A549 (cell line): Measurements from ENCODE around the gene OPN1SW. TPM values are rescaled to one million over a fixed set of nuclear protein-coding genes. Genes with fewer than 3 reads are reported as not detected.

ENCODE experiments used
- ATAC-seq, 2 experiments: fragments of 200-7000 bp in 1 of 2; fragments of >200 bp in 1 of 2; cut with Nextera tagmentation in 1 of 2; cut with Tn5 transposase in 1 of 2; 3 replicates each; pipeline versions ENCODE4 v1.8.0 to v1.9.1; 2018 to 2020; ENCODE audit warnings: mild to moderate bottlenecking in 1 of 2, moderate library complexity in 1 of 2
- CTCF ChIA-PET: fragments of 300-600 bp; sonication (Branson Sonifier 250); formaldehyde crosslinking; extraction: SDS; loops from one replicate; lab custom pipeline; 2021; ENCODE audit warnings: antibody characterized with exemption, inconsistent platforms; lab: Yijun Ruan, JAX
- POLR2A ChIA-PET: fragments of 350-600 bp; formaldehyde crosslinking; extraction: SDS; loops from one replicate; lab custom pipeline; 2021; ENCODE audit warnings: antibody characterized with exemption, inconsistent platforms; lab: Yijun Ruan, JAX
- DNase-seq, 2 experiments: peaks; one replicate each; pipeline versions ENCODE4 v3.0.0 to v3.0.0-alpha.2; 2011 to 2016; ENCODE audit warnings: low read depth in 1 of 2, low spot score in 1 of 2
- FAIRE-seq: peaks from 2 replicates; lab custom pipeline; 2011; peaks lifted over from hg19 to GRCh38; lab: Jason Lieb, UNC
- H3K27ac ChIP-seq, 2 experiments: fragments of >200 bp; sonication (Bioruptor Twin); formaldehyde crosslinking; 3 replicates each; pipeline ENCODE4 v1.5.1; 2016 to 2017
- H3K4me1 ChIP-seq: fragments of >200 bp; sonication (Bioruptor Twin); formaldehyde crosslinking; 3 replicates; pipeline ENCODE4 v1.6.1; 2016
- H3K4me2 ChIP-seq: fragments of >200 bp; sonication (Bioruptor Twin); formaldehyde crosslinking; 3 replicates; pipeline ENCODE4 v1.6.1; 2016
- H3K4me3 ChIP-seq: fragments of >200 bp; sonication (Bioruptor Twin); formaldehyde crosslinking; 3 replicates; pipeline ENCODE4 v1.5.1; 2016
- H3K9me3 ChIP-seq: fragments of >200 bp; sonication (Bioruptor Twin); formaldehyde crosslinking; 3 replicates; pipeline ENCODE4 v1.6.1; 2016
- BCL3 ChIP-seq: fragments of >200 bp; sonication (Bioruptor Twin); formaldehyde crosslinking; IDR thresholded peaks from 3 replicates; pipeline ENCODE4 v1.6.1; 2016
- BHLHE40 ChIP-seq: IDR thresholded peaks from 2 replicates; pipeline ENCODE4 v1.6.1; 2012; ENCODE audit warnings: low read depth, low read length, inconsistent platforms
- CHD4 ChIP-seq: fragments of 200-600 bp; sonication (generic); IDR thresholded peaks from 2 replicates; pipeline ENCODE4 v1.6.1; 2016; ENCODE audit warnings: antibody characterized with exemption, mild to moderate bottlenecking, borderline replicate concordance
- CTCF ChIP-seq: fragments of >200 bp; sonication (Bioruptor Twin); formaldehyde crosslinking; IDR thresholded peaks from 3 replicates; pipeline ENCODE4 v1.5.1; 2016
- EHF ChIP-seq: fragments of 250-450 bp; sonication (Bioruptor Pico); IDR thresholded peaks from 2 replicates; pipeline ENCODE4 v1.5.0; 2020; ENCODE audit warnings: mild to moderate bottlenecking
- EHMT2 ChIP-seq: fragments of 200-600 bp; sonication (generic); IDR thresholded peaks from 2 replicates; pipeline ENCODE4 v1.6.1; 2016; ENCODE audit warnings: antibody characterized with exemption, low read depth, mild to moderate bottlenecking, moderate library complexity
- EP300 ChIP-seq, 2 experiments: fragments of >200 bp; sonication (Bioruptor Twin); formaldehyde crosslinking; IDR thresholded peaks; 2 replicates in 1 of 2; 3 replicates in 1 of 2; pipeline ENCODE4 v1.6.1; 2016 to 2017
- ESRRA ChIP-seq: fragments of 150-350 bp; IDR thresholded peaks from 2 replicates; pipeline ENCODE4 v1.6.1; 2014; ENCODE audit warnings: mild to moderate bottlenecking, low read length, borderline replicate concordance
- FOSB ChIP-seq: fragments of 250-450 bp; sonication (Bioruptor Pico); IDR thresholded peaks from 2 replicates; pipeline ENCODE4 v1.5.0; 2020; ENCODE audit warnings: mild to moderate bottlenecking, moderate library complexity
- FOXS1 ChIP-seq: fragments of 250-450 bp; sonication (Bioruptor Pico); IDR thresholded peaks from 2 replicates; pipeline ENCODE4 v1.5.0; 2020; ENCODE audit warnings: mild to moderate bottlenecking, moderate library complexity
- HDAC2 ChIP-seq: fragments of 200-600 bp; sonication (generic); IDR thresholded peaks from 2 replicates; pipeline ENCODE4 v1.6.1; 2016
- HOXB5 ChIP-seq: fragments of 250-450 bp; sonication (Bioruptor Pico); IDR thresholded peaks from 2 replicates; pipeline ENCODE4 v1.5.0; 2020; ENCODE audit warnings: mild to moderate bottlenecking, moderate library complexity
- KDM1A ChIP-seq: fragments of 200-600 bp; sonication (generic); IDR thresholded peaks from 2 replicates; pipeline ENCODE4 v1.6.1; 2016; ENCODE audit warnings: low read depth, mild to moderate bottlenecking
- KDM5A ChIP-seq: fragments of 200-600 bp; sonication (generic); IDR thresholded peaks from 2 replicates; pipeline ENCODE4 v1.6.1; 2016; ENCODE audit warnings: antibody characterized with exemption, mild to moderate bottlenecking
- MAZ ChIP-seq: fragments of 150-350 bp; IDR thresholded peaks from 2 replicates; pipeline ENCODE4 v1.6.1; 2014; ENCODE audit warnings: antibody characterized with exemption, low read depth, low read length, borderline replicate concordance
- MYC ChIP-seq: IDR thresholded peaks from 2 replicates; pipeline ENCODE4 v1.6.1; 2012; ENCODE audit warnings: mild to moderate bottlenecking, inconsistent platforms, low read length, improper control_type of control experiment, borderline replicate concordance
- NFE2L2 ChIP-seq: fragments of 150-350 bp; conservative IDR thresholded peaks from 2 replicates; pipeline ENCODE4 v1.6.1; 2014; ENCODE audit warnings: low read length
- NPAS2 ChIP-seq: fragments of 250-450 bp; sonication (Bioruptor Pico); IDR thresholded peaks from 2 replicates; pipeline ENCODE4 v1.8.0; 2022; ENCODE audit warnings: mild to moderate bottlenecking, moderate library complexity, borderline replicate concordance
- POLR2A ChIP-seq: IDR thresholded peaks from 2 replicates; pipeline ENCODE4 v1.6.1; 2012; ENCODE audit warnings: mild to moderate bottlenecking, low read length
- RAD21 ChIP-seq, 2 experiments: fragments of >200 bp in 1 of 2; sonication (Bioruptor Twin) in 1 of 2; formaldehyde crosslinking in 1 of 2; IDR thresholded peaks in 1 of 2; conservative IDR thresholded peaks in 1 of 2; 2 replicates in 1 of 2; 3 replicates in 1 of 2; pipeline ENCODE4 v1.6.1; 2012 to 2018; ENCODE audit warnings: inconsistent platforms in 1 of 2
- RFX5 ChIP-seq: fragments of 450-650 bp; IDR thresholded peaks from 2 replicates; pipeline ENCODE4 v1.7.1; 2014; ENCODE audit warnings: antibody characterized with exemption, mild to moderate bottlenecking, moderate library complexity
- RNF2 ChIP-seq: fragments of 200-600 bp; sonication (generic); IDR thresholded peaks from 2 replicates; pipeline ENCODE4 v1.6.1; 2016; ENCODE audit warnings: low read depth, mild to moderate bottlenecking, antibody characterized with exemption, moderate library complexity, borderline replicate concordance
- SREBF2 ChIP-seq: fragments of 450-650 bp; IDR thresholded peaks from 2 replicates; pipeline ENCODE4 v1.6.1; 2014; ENCODE audit warnings: mild to moderate bottlenecking, moderate library complexity
- TFCP2L1 ChIP-seq: fragments of 250-450 bp; sonication (Bioruptor Pico); IDR thresholded peaks from 2 replicates; pipeline ENCODE4 v1.5.0; 2021; ENCODE audit warnings: mild to moderate bottlenecking
- TP53 ChIP-seq: fragments of 250-450 bp; sonication (Bioruptor Pico); IDR thresholded peaks from 2 replicates; pipeline ENCODE4 v1.5.0; 2021; ENCODE audit warnings: mild to moderate bottlenecking, moderate library complexity
- ZFP36 ChIP-seq: fragments of 450-650 bp; IDR thresholded peaks from 2 replicates; pipeline ENCODE4 v1.6.1; 2014; ENCODE audit warnings: borderline replicate concordance; ENCODE audit not compliant: partially characterized antibody
- ZSCAN20 ChIP-seq: fragments of 250-450 bp; sonication (Bioruptor Pico); IDR thresholded peaks from 2 replicates; pipeline ENCODE4 v1.8.0; 2022; ENCODE audit warnings: mild to moderate bottlenecking, moderate library complexity
- WGBS: methylation state at CpG from one replicate; pipeline ENCODE4 v1.1.6; 2017; ENCODE audit errors: missing lambda C conversion rate; 5-methylcytosine and 5-hydroxymethylcytosine counted together
- polyA plus RNA-seq, 4 experiments: library from polyadenylated mRNA; depleted of rRNA in 3 of 4; stranded (reverse); fragments of >200 nt; fragmentation: RNase III in 1 of 4; extraction: RNeasy Plus Mini Kit Qiagen cat#74134 plus additional on column Dnase treatment in 1 of 4; gene quantifications; 2 replicates in 3 of 4; 3 replicates in 1 of 4; pipeline ENCODE4 v1.2.3, GENCODE V29; 2011 to 2017
- TF ChIP-seq, protein P1 (sequence below): IDR thresholded peaks from 2 replicates; pipeline ENCODE4 v1.6.1; 2012
- TF ChIP-seq, protein P2 (sequence below): IDR thresholded peaks from 2 replicates; pipeline ENCODE4 v1.6.1; 2012

The OPN1SW gene
- polyA plus RNA-seq, 2 of the 4 experiments (the other 2 are of a cell fraction) = not detected

DNA sequence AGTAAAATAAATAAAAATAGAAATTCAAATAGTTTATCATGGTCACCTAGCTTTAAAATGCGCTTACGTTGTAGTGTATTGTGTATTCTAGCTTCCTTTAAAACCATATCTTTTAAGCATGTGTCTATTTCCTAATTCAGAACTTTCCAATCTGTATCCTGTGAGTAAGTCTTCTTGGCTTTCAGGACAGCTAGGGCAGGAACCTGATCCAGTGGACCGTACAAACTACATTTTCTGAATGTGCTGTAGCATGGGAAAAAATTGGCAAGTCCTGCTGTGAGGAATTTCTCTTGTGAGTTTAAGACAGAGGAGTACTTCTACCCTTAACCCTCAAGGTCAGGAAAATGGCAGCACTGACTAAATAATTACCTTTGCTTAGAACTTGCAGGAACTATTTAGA is 12.1 kb downstream of the OPN1SW start:
- POLR2A ChIA-PET = no interaction called here
- WGBS = 91% methylated on average over 3 of the region's 3 CpGs
- no peak overlapping the region for H3K27ac ChIP-seq

DNA sequence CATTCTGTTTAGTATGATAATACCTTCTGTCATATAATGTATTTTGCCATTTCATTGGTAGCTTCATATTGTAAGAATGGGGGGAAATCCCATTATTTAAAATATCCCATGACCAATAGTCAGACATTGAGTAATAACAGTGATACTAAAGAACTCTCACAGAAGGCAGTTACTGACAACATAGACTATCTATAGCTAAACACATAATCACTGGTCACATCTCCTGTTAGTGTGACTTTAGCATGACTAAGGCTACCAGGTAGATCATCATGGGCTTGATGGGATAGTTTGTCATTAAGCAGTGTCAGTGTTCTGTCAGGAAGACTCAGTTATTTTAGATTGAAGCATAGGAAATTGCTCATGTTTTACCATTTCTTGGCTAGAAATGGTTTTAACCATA is 16.4 kb downstream of the OPN1SW start:
- TF ChIP-seq CHD4 = no peak
- TF ChIP-seq POLR2A = no peak
- no peak for TF ChIP-seq ESRRA
- TF ChIP-seq MAZ = no peak
- no peak for TF ChIP-seq HDAC2
- no peak for TF ChIP-seq CTCF
- TF ChIP-seq SREBF2 = no peak
- no peak for TF ChIP-seq TFCP2L1
- no peak for TF ChIP-seq EHMT2
- no peak for TF ChIP-seq ZFP36
- no peak for TF ChIP-seq NPAS2 (CRISPR knock-in tag)
- no peak for TF ChIP-seq RAD21 (conservative IDR thresholded peaks at IDR 0.05 in 1 of 2, IDR thresholded peaks at IDR 0.05 in 1 of 2)
- TF ChIP-seq ZSCAN20 (CRISPR knock-in tag) = no peak
- TF ChIP-seq, protein P1, sequence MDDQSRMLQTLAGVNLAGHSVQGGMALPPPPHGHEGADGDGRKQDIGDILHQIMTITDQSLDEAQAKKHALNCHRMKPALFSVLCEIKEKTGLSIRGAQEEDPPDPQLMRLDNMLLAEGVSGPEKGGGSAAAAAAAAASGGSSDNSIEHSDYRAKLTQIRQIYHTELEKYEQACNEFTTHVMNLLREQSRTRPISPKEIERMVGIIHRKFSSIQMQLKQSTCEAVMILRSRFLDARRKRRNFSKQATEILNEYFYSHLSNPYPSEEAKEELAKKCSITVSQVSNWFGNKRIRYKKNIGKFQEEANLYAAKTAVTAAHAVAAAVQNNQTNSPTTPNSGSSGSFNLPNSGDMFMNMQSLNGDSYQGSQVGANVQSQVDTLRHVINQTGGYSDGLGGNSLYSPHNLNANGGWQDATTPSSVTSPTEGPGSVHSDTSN = no peak
- no peak for TF ChIP-seq EHF (CRISPR knock-in tag)
- TF ChIP-seq HOXB5 = no peak
- TF ChIP-seq NFE2L2 = no peak
- no peak for TF ChIP-seq BCL3
- no peak for TF ChIP-seq TP53
- ChIA-PET POLR2A (no interaction called here), CTCF (interaction anchor here (1.2 to 1.8 kb wide), 5 partner anchors 10 to 334 kb away, joined by 3 to 5 read pairs (median 3); no protein-coding TSS in a partner anchor)

More for the DNA sequence above, 12.1 kb downstream of the OPN1SW start:
- Histone ChIP-seq H3K4me3 (no peak overlapping the region), H3K4me2 (no peak overlapping the region)
- FAIRE-seq = no peak
- no peak for DNase-seq
- TF ChIP-seq CHD4 = no peak
- no peak for TF ChIP-seq ESRRA
- TF ChIP-seq EP300 (IDR thresholded peaks at IDR 0.05) = no peak
- TF ChIP-seq, protein P2, sequence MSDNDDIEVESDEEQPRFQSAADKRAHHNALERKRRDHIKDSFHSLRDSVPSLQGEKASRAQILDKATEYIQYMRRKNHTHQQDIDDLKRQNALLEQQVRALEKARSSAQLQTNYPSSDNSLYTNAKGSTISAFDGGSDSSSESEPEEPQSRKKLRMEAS = no peak
- TF ChIP-seq FOXS1 (CRISPR knock-in tag) = no peak
- TF ChIP-seq KDM5A = no peak
- no peak for TF ChIP-seq KDM1A
- TF ChIP-seq RAD21 (conservative IDR thresholded peaks at IDR 0.05 in 1 of 2, IDR thresholded peaks at IDR 0.05 in 1 of 2) = no peak
- no peak for TF ChIP-seq RFX5
- TF ChIP-seq BHLHE40 = no peak
- no peak for TF ChIP-seq FOSB
- no peak for TF ChIP-seq ZFP36
- TF ChIP-seq CTCF = no peak
- TF ChIP-seq MYC = no peak
- no peak for TF ChIP-seq TFCP2L1
- no peak for TF ChIP-seq RNF2
- TF ChIP-seq, all 56 proteins: peak for 0
- CTCF ChIA-PET = no interaction called here
- no peaks in the 10 kb centered on the region for H3K9me3 ChIP-seq
- no peaks in the 10 kb centered on the region for H3K4me1 ChIP-seq
- ATAC-seq = no peak

More for the DNA sequence above, 16.4 kb downstream of the OPN1SW start:
- ATAC-seq (no peak), FAIRE-seq (no peak), DNase-seq (no peak)
- no peak overlapping the region for H3K4me2 ChIP-seq
- no peak overlapping the region for H3K27ac ChIP-seq
- no peak overlapping the region for H3K4me3 ChIP-seq
- H3K9me3 ChIP-seq = no peaks in the 10 kb centered on the region
- no peaks in the 10 kb centered on the region for H3K4me1 ChIP-seq
